Measurements from ENCODE around the gene LETMD1. TPM values are rescaled to one million over a fixed set of nuclear protein-coding genes. Genes with fewer than 3 reads are reported as not detected.

LETMD1 gene
- total RNA-seq, 1 experiment from 2014 or later = 21.9 TPM

GRCh38 chr12:51025836-51026638 lies 22.1 kb upstream of the LETMD1 start, which contains the start of gene SLC11A2:
TSS of gene SLC11A2 (minus strand) at chr12:51026384. CDS start at chr12:51010728, 15,656 bp downstream.
- DNase-seq (ENCODE audit: low spot score) = peak; percentile 84

GRCh38 chr12:51027342-51027835 lies 20.7 kb upstream of the LETMD1 start:
- no peak for DNase-seq (ENCODE audit: low spot score)

- DNase-seq (ENCODE audit: low spot score) = peak; percentile 43
Observed at GRCh38 chr12:51028126-51028812, 19.9 kb upstream of the LETMD1 start.

GRCh38 chr12:51028813-51029150 lies 19.3 kb upstream of the LETMD1 start:
- no peak for DNase-seq (ENCODE audit: low spot score)

GRCh38 chr12:51033048-51033447 lies 15.1 kb upstream of the LETMD1 start:
- DNase-seq (ENCODE audit: low spot score) = no peak

- no peak for DNase-seq (ENCODE audit: low spot score)
Observed at GRCh38 chr12:51033457-51034089, 14.6 kb upstream of the LETMD1 start.

- DNase-seq (ENCODE audit: low spot score) = no peak
Observed at GRCh38 chr12:51036279-51036678, 11.8 kb upstream of the LETMD1 start.

GRCh38 chr12:51048661-51049251 lies 629 bp downstream of the LETMD1 start:
- DNase-seq (ENCODE audit: low spot score) = no peak

GRCh38 chr12:51049525-51049924 lies 1.4 kb downstream of the LETMD1 start:
- no peak for DNase-seq (ENCODE audit: low spot score)

- DNase-seq (ENCODE audit: low spot score) = no peak
Observed at GRCh38 chr12:51051787-51052186, 3.7 kb downstream of the LETMD1 start.

GRCh38 chr12:51055060-51055459 lies 6.9 kb downstream of the LETMD1 start:
- no peak for DNase-seq (ENCODE audit: low spot score)

GRCh38 chr12:51056242-51056641 lies 8.1 kb downstream of the LETMD1 start:
- peak; percentile 26 for DNase-seq (ENCODE audit: low spot score)

- no peak for DNase-seq (ENCODE audit: low spot score)
Observed at GRCh38 chr12:51059086-51059485, 11.0 kb downstream of the LETMD1 start.

- no peak for DNase-seq (ENCODE audit: low spot score)
Observed at GRCh38 chr12:51062631-51063397, 14.7 kb downstream of the LETMD1 start.

GRCh38 chr12:51065530-51065929 lies 17.4 kb downstream of the LETMD1 start:
- no peak for DNase-seq (ENCODE audit: low spot score)

- DNase-seq (ENCODE audit: low spot score) = no peak
Observed at GRCh38 chr12:51067229-51067628, 19.1 kb downstream of the LETMD1 start.

- DNase-seq (ENCODE audit: low spot score) = no peak
Observed at GRCh38 chr12:51067771-51068170, 19.6 kb downstream of the LETMD1 start.

- DNase-seq (ENCODE audit: low spot score) = no peak
Observed at GRCh38 chr12:51070004-51070403, 21.9 kb downstream of the LETMD1 start.

- DNase-seq (ENCODE audit: low spot score) = no peak
Observed at GRCh38 chr12:51071663-51072062, 23.5 kb downstream of the LETMD1 start.

GRCh38 chr12:51075390-51075789 lies 27.3 kb downstream of the LETMD1 start:
- no peak for DNase-seq (ENCODE audit: low spot score)

GRCh38 chr12:51076236-51076930 lies 28.3 kb downstream of the LETMD1 start:
- no peak for DNase-seq (ENCODE audit: low spot score)

Data from A172 (cell line).